Heart right ventricle (tissue), 16 donors: ENCODE results near the gene TMTC2. TPM values are rescaled to one million over a fixed set of nuclear protein-coding genes. Genes with fewer than 3 reads are reported as not detected.

Source experiments
- ATAC-seq, 8 donors: fragments of 200-7000 bp; cut with Tn5 transposase; one replicate each; pipeline ENCODE4 v1.9.1; 2020; ENCODE audit warnings: mild to moderate bottlenecking in 8 of 8, moderate library complexity in 8 of 8, moderate number of reproducible peaks in 1 of 8
- DNase-seq, 2 donors: peaks; one replicate each; pipeline ENCODE4 v3.0.0-alpha.2; 2020
- H3K27ac ChIP-seq, 10 donors: fragments of 200-600 bp; sonication (generic) in 2 of 10; one replicate each; pipeline versions ENCODE4 v1.5.0 to v1.8.0; 2020 to 2022; ENCODE audit warnings: mild to moderate bottlenecking in 3 of 10
- H3K27me3 ChIP-seq, 7 donors: fragments of 200-600 bp; one replicate each; pipeline ENCODE4 v1.8.0; 2021 to 2022; ENCODE audit warnings: mild to moderate bottlenecking in 2 of 7
- H3K36me3 ChIP-seq, 9 donors: fragments of 200-600 bp; sonication (generic) in 1 of 9; one replicate each; pipeline versions ENCODE4 v1.5.0 to v1.8.0; 2020 to 2022; ENCODE audit warnings: mild to moderate bottlenecking in 2 of 9
- H3K4me1 ChIP-seq, 9 donors: fragments of 200-600 bp; sonication (generic) in 1 of 9; one replicate each; pipeline versions ENCODE4 v1.5.0 to v1.8.0; 2020 to 2022; ENCODE audit warnings: mild to moderate bottlenecking in 4 of 9
- H3K4me3 ChIP-seq, 10 donors: fragments of 200-600 bp; sonication (generic) in 2 of 10; one replicate each; pipeline versions ENCODE4 v1.5.0 to v1.8.0; 2020 to 2022; ENCODE audit warnings: mild to moderate bottlenecking in 7 of 10, moderate library complexity in 2 of 10
- H3K9me3 ChIP-seq, 11 donors: fragments of 200-600 bp in 10 of 11; sonication (generic) in 2 of 11; one replicate each; pipeline versions ENCODE4 v1.5.0 to v1.8.0; 2013 to 2022; ENCODE audit warnings: mild to moderate bottlenecking in 2 of 11, control low read depth in 1 of 11, moderate library complexity in 1 of 11
- WGBS, 2 donors: extraction: QIAGEN DNeasy Blood & Tissue Kit; methylation state at CpG; one replicate each; pipeline ENCODE4 v1.1.7; 2013; ENCODE audit warnings: inconsistent platforms in 1 of 2; 5-methylcytosine and 5-hydroxymethylcytosine counted together
- intact Hi-C, 10 donors: fragments of 100-400 bp; cut with DNase I; formaldehyde crosslinking; loops; one replicate each; pipeline versions ENCODE4 v1.11.1 to v1.14.2; 2022
- polyA plus RNA-seq, 2 donors: library from polyadenylated mRNA; stranded (reverse); fragments of 200-250 nt; gene quantifications; one replicate each; pipeline ENCODE4 v1.2.3, GENCODE V29; 2013
- total RNA-seq, 10 donors: library from RNA; stranded (reverse); fragmentation: NEBNext Ultra II Directional in 3 of 10; extraction: Animal tissue kit (Norgen Biotek cat#: 25700) in 3 of 10; gene quantifications; one replicate each; pipeline versions ENCODE4 v1.2.1 to v1.2.4, GENCODE V29; 2021 to 2023
- TF ChIP-seq, protein P1 (sequence below), 9 donors: fragments of 200-600 bp; sonication (generic) in 2 of 9; IDR thresholded peaks; one replicate each; pipeline versions ENCODE4 v1.5.0 to v1.8.0; 2021 to 2022; ENCODE audit warnings: antibody characterized with exemption in 9 of 9, mild to moderate bottlenecking in 5 of 9, moderate library complexity in 1 of 9
- donor health status: Arrhythmogenic right ventricular cardiomyopathy.
- donor health status: ischemic (EF 13 %, LVEDD 7.1; RV severe dilation, severe dysfunction).
- donor health status: healthy with polysubstance abuse.
- donor health status: DM: no; HTN: yes; CAD: no.
- donor health status: DM: no; HTN: no; CAD: no.
- donor health status: ischemic (EF 25% LVEDD 6.9; RV normal size, moderate dysfunction).
- donor health status: ischemic (EF 25% LVEDD 5.7; RV mildly dilated, moderate dysfunction).
- donor health status: healthy.
- donor health status: DM: yes; HTN: yes; CAD: no.
- donor health status: Ischemic cardiomyopathy.
- donor health status: ischemic (EF 35%, LVEDD 5.7; RV mildly dilated, moderate dysfunction).
- donor health status: nonischemic (EF 11% LVEDD 7.7; RV severe dilation, severe dysfunction).
- donor health status: DM: yes; HTN: yes; CAD: no.
- donor health status: PGD.
- donor health status: ischemic (EF 29% LVEDD 5.4; RV normal size, mild dysfunction).
- donor health status: nonischemic (EF 23%, LVEDD 6.1; RV moderate dilation, normal function).

The TMTC2 gene
- total and polyA plus RNA-seq, 12 donors = 1.6 to 4.4 (median 2.6) TPM

DNA sequence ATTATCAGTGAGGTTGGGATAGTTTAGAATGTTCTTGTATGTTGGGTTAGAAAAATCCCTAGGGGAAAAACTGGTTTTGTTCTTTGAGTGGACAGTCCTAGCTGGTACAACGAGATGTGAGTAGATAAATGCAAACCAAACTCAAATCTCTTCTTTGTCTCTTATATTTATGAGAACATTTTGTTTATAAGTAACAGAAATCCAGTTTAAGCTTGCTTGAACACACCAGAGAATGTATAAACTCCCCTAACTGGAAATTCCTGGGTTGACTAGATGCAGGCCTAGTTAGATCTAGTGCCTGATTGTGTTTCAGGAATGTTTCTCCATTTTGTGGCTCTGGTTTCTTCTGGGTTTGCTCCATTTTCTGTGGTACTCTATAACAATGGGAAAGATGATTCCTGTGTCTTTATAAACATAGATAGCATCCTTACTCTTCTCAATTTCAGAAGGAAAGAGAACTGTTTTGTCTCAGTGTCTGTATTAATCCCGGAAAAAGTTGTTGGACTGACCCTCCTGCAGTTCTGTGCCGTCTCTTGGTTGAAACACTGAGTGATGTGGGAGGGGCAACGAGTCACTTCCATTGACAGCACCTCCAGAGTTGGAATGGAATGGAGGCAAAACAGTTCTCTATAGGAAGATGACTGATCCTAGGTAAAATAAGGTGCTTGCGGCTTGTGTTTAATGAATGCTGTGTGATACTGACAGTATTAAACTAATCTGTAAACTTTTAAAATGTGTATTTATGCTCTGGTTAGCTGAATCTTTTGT, 244.8 kb downstream of the TMTC2 start:
- H3K36me3 ChIP-seq = no peaks in the 10 kb centered on the region
- no peak overlapping the region for H3K27ac ChIP-seq
- ATAC-seq = no peak
- DNase-seq = no peak
- H3K4me3 ChIP-seq = no peak overlapping the region
- no peaks in the 10 kb centered on the region for H3K27me3 ChIP-seq
- intact Hi-C loops = no loop called here
- WGBS, 2 donors = 90 to 95% methylated on average over 5 of the region's 5 CpGs
- no peaks in the 10 kb centered on the region for H3K9me3 ChIP-seq
- H3K4me1 ChIP-seq = no peaks in the 10 kb centered on the region
- TF ChIP-seq, protein P1, sequence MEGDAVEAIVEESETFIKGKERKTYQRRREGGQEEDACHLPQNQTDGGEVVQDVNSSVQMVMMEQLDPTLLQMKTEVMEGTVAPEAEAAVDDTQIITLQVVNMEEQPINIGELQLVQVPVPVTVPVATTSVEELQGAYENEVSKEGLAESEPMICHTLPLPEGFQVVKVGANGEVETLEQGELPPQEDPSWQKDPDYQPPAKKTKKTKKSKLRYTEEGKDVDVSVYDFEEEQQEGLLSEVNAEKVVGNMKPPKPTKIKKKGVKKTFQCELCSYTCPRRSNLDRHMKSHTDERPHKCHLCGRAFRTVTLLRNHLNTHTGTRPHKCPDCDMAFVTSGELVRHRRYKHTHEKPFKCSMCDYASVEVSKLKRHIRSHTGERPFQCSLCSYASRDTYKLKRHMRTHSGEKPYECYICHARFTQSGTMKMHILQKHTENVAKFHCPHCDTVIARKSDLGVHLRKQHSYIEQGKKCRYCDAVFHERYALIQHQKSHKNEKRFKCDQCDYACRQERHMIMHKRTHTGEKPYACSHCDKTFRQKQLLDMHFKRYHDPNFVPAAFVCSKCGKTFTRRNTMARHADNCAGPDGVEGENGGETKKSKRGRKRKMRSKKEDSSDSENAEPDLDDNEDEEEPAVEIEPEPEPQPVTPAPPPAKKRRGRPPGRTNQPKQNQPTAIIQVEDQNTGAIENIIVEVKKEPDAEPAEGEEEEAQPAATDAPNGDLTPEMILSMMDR (IDR thresholded peaks at IDR 0.05) = no peak

DNA sequence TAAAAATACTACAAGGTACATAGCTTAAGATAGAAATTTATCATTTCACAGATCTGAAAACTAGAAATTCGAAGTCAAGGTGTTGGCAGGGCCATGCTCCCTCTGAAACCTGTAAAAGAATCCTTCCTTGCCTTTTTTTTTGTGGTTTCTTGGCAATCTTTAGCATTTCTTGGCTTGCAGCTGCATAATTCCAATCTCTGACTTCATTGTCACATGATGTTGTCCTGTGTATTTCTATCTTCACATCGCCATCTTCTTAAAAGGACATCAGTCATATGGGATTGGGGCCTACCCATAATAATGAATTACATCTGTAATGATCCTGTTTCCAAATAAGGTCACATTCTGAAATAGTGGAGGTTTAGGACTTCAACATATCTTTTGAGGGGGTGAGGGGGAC, 250.4 kb downstream of the TMTC2 start:
- intact Hi-C loops = no loop called here
- ATAC-seq (no peak), DNase-seq (no peak)
- Histone ChIP-seq H3K27me3 (no peaks in the 10 kb centered on the region), H3K36me3 (no peaks in the 10 kb centered on the region), H3K4me1 (no peaks in the 10 kb centered on the region), H3K4me3 (no peak overlapping the region), H3K27ac (no peak overlapping the region), H3K9me3 (no peaks in the 10 kb centered on the region)
- TF ChIP-seq, protein P1 (IDR thresholded peaks at IDR 0.05) = no peak
- 39 to 58% methylated on average over 2 of the region's 2 CpGs for WGBS, 2 donors

DNA sequence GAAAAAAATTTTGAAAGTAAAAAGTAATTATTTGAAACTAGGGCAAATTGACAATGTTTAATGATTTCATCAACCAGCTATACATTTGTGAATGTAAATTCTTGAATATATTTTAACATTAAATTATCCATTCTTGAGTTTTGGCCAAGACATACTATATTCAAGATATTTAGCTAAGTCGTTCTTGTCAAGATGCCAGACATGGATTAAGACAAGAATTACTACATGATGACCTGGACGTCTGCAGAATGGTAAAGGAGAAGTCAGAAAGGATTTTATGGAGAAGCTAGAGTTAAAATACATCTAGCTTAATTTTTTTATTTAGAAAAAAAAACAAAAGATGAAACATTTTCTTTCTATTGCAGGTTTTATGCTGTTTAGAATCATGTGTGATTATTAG, 255.8 kb downstream of the TMTC2 start:
- H3K27ac ChIP-seq = no peak overlapping the region
- no peaks in the 10 kb centered on the region for H3K36me3 ChIP-seq
- WGBS, 2 donors = 65 to 68% methylated on average over 2 of the region's 2 CpGs
- intact Hi-C loops = no loop called here
- H3K4me1 ChIP-seq = no peaks in the 10 kb centered on the region
- DNase-seq (no peak), ATAC-seq (no peak)
- H3K4me3 ChIP-seq = no peak overlapping the region
- no peaks in the 10 kb centered on the region for H3K27me3 ChIP-seq
- H3K9me3 ChIP-seq = peaks cover 0 to 2% (median 0%) of the 10 kb centered on the region in 11 donors
- TF ChIP-seq, protein P1 (IDR thresholded peaks at IDR 0.05) = no peak

DNA sequence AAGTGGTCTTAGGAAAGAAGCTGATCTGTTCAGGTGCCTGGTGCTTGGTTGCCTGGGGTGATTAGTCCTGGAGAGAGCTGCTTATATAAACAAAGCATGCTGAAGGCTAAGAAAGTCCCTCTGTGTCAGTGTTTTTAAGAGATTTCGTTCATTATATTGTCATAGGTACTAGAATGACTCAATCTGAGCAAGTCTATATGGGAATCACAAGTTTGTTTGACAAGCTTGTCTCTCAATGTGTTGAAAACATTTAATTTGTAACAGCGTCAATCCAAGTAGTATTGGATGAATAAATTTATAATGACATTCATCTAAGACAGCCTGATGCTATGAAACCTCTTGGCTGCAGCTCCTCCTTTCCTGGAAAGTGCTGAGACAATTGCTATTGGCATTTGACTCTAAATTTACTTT, 256.3 kb downstream of the TMTC2 start:
- no peak overlapping the region for H3K4me3 ChIP-seq
- H3K9me3 ChIP-seq = peaks cover 0 to 2% (median 0%) of the 10 kb centered on the region in 11 donors
- H3K27me3 ChIP-seq = no peaks in the 10 kb centered on the region
- 74 to 82% methylated on average over 2 of the region's 2 CpGs for WGBS, 2 donors
- intact Hi-C loops = no loop called here
- no peaks in the 10 kb centered on the region for H3K36me3 ChIP-seq
- DNase-seq = no peak
- H3K4me1 ChIP-seq = no peaks in the 10 kb centered on the region
- TF ChIP-seq, protein P1 (IDR thresholded peaks at IDR 0.05) = no peak
- ATAC-seq = no peak
- H3K27ac ChIP-seq = no peak overlapping the region
